ENCODE measurements around the gene HLCS. TPM values are rescaled to one million over a fixed set of nuclear protein-coding genes. Genes with fewer than 3 reads are reported as not detected.

The HLCS gene
- total and polyA plus RNA-seq, 2 donors (not counting 3 experiments of a cell fraction or from before 2014, with no cell fraction given) = 6.7 to 17.2 TPM

- Histone ChIP-seq H3K9ac (replicated peaks; ENCODE audit: extremely low read depth, insufficient read depth, low read length) (no peak overlapping the region), H3K4me3 (replicated peaks in 1 of 3; ENCODE audit: insufficient read depth in 1 of 3, low read depth in 1 of 3, low read length in 3 of 3) (no peak overlapping the region), H3K4me1 (ENCODE audit: control insufficient read depth, extremely low read depth, insufficient read depth, low read length) (no peaks in the 10 kb centered on the region), H3K27me3 (ENCODE audit: control insufficient read depth in 2 of 2, insufficient read depth in 2 of 2, low read length in 2 of 2) (peaks cover 9 to 15% of the 10 kb centered on the region in 2 experiments), H3K36me3 (ENCODE audit: control insufficient read depth in 2 of 2, extremely low read depth in 1 of 2, insufficient read depth in 2 of 2, low read length in 2 of 2) (no peaks in the 10 kb centered on the region), H3K9me3 (replicated peaks; ENCODE audit: control insufficient read depth, insufficient read depth, low read length) (no peaks in the 10 kb centered on the region), H4K20me1 (replicated peaks; ENCODE audit: control insufficient read depth, extremely low read depth, insufficient read depth, low read length) (no peaks in the 10 kb centered on the region), H3K4me2 (ENCODE audit: insufficient read depth, low read length) (no peak overlapping the region), H2AFZ (ENCODE audit: low read depth, low read length) (no peak overlapping the region), H3K79me2 (ENCODE audit: control insufficient read depth, insufficient read depth, low read length) (no peaks in the 10 kb centered on the region), H3K27ac (ENCODE audit: insufficient read depth, low read depth, low read length) (no peak overlapping the region), H3K9me1 (replicated peaks; ENCODE audit: control insufficient read depth, extremely low read depth, insufficient read depth, low read length) (no peaks in the 10 kb centered on the region)
- TF ChIP-seq MAX (IDR thresholded peaks at IDR 0.05; ENCODE audit: insufficient read depth, insufficient read length) = no peak
- TF ChIP-seq POLR2A (IDR thresholded peaks at IDR 0.05; ENCODE audit: low read depth, low read length) = no peak
- TF ChIP-seq FOS (IDR thresholded peaks at IDR 0.05; ENCODE audit: borderline replicate concordance, insufficient read depth, low read length) = no peak
- TF ChIP-seq JUN (IDR thresholded peaks at IDR 0.05; ENCODE audit: borderline replicate concordance, insufficient read depth, insufficient read length, low read depth) = no peak
- TF ChIP-seq MYC (IDR thresholded peaks at IDR 0.05; ENCODE audit: low read depth, low read length) = no peak
- TF ChIP-seq EZH2 (IDR thresholded peaks at IDR 0.05; ENCODE audit: borderline replicate concordance, low read depth, low read length, severe bottlenecking) = no peak
- TF ChIP-seq POLR2AphosphoS5 (IDR thresholded peaks at IDR 0.05; ENCODE audit: insufficient read depth, low read depth, low read length) = no peak
- no peak for TF ChIP-seq GATA2 (IDR thresholded peaks at IDR 0.05; ENCODE audit: insufficient read depth, insufficient read length, low read depth, low read length)
- TF ChIP-seq CTCF (IDR thresholded peaks at IDR 0.05; ENCODE audit: extremely low read depth in 1 of 2, insufficient read depth in 1 of 2, low read depth in 1 of 2, low read length in 2 of 2) = no peak
- intact Hi-C loops (cut with micrococcal nuclease) = no loop called here
- POLR2A ChIA-PET = no interaction called here
- dilution Hi-C loops (cut with MboI; ENCODE audit: extremely low pct_ligation_motif_present, low sequenced_read_pairs) = no loop called here
- BruUV-seq (replicated peaks) = no TSS peak
- DNase-seq (ENCODE audit: low read depth, low spot score) (no peak), FAIRE-seq (no peak)
- CTCF ChIA-PET = no interaction called here
Observed at GRCh38 chr21:36724660-36725059, 241.8 kb downstream of the HLCS start.

All from endothelial cell of umbilical vein (primary cell).